Sigmoid colon (tissue), 4 donors: Measurements from ENCODE around the gene FAM43A.

Source experiments
- CTCF ChIP-seq, 4 experiments: fragments of 450-650 bp in 3 of 4; fragments of 200-600 bp in 1 of 4; IDR thresholded peaks; one replicate each; pipeline ENCODE4 v1.5.1; 2016 to 2019; ENCODE audit warnings: antibody characterized with exemption in 4 of 4, mild to moderate bottlenecking in 3 of 4, moderate library complexity in 2 of 4
- EP300 ChIP-seq, 4 donors: sonication (generic); formaldehyde crosslinking; IDR thresholded peaks; one replicate each; pipeline ENCODE4 v1.6.1; 2017; ENCODE audit warnings: antibody characterized with exemption in 4 of 4
- POLR2A ChIP-seq, 2 donors: fragments of 450-650 bp; IDR thresholded peaks; one replicate each; pipeline ENCODE4 v1.6.1; 2016; ENCODE audit warnings: antibody characterized with exemption in 2 of 2, mild to moderate bottlenecking in 2 of 2, moderate library complexity in 2 of 2

- TF ChIP-seq EP300 (IDR thresholded peaks at IDR 0.05), result no peak
- TF ChIP-seq POLR2A (IDR thresholded peaks at IDR 0.05), result no peak
- no peak for TF ChIP-seq CTCF (IDR thresholded peaks at IDR 0.05)
Observed at GRCh38 chr3:194736277-194736895, 50.7 kb downstream of the FAM43A start.
